Memory B cell (primary cell): ENCODE results near the gene KREMEN1.

ENCODE experiments used
- ATAC-seq: fragments of 150-1000 bp; cut with Tn5 transposase; 2 replicates; pipeline ENCODE4 v1.10.0; 2021; ENCODE audit warnings: low read depth, mild to moderate bottlenecking, moderate library complexity
- DNase-seq, 2 donors: peaks; one replicate each; pipeline ENCODE4 v3.0.0; 2022; ENCODE audit warnings: low spot score in 2 of 2
- H3K27ac Mint-ChIP-seq: one replicate; pipeline ENCODE4 v1.8.0; 2022; ENCODE audit warnings: mild to moderate bottlenecking, moderate library complexity, mixed read lengths
- H3K27me3 Mint-ChIP-seq: one replicate; pipeline ENCODE4 v1.8.0; 2022; ENCODE audit warnings: mixed read lengths
- H3K36me3 Mint-ChIP-seq: one replicate; pipeline ENCODE4 v1.8.0; 2022; ENCODE audit warnings: mild to moderate bottlenecking, mixed read lengths
- H3K4me1 Mint-ChIP-seq: one replicate; pipeline ENCODE4 v1.8.0; 2022; ENCODE audit warnings: mixed read lengths
- H3K4me3 Mint-ChIP-seq: one replicate; pipeline ENCODE4 v1.8.0; 2022; ENCODE audit warnings: mild to moderate bottlenecking, moderate library complexity, mixed read lengths
- H3K9me3 Mint-ChIP-seq: one replicate; pipeline ENCODE4 v1.8.0; 2022; ENCODE audit warnings: mixed read lengths

KREMEN1 gene

GRCh38 chr22:29146091-29146560 is 73.3 kb downstream of the KREMEN1 start:
- H3K36me3 Mint-ChIP-seq, result no peaks in the 10 kb centered on the region
- H3K4me1 Mint-ChIP-seq, result no peaks in the 10 kb centered on the region
- no peaks in the 10 kb centered on the region for H3K9me3 Mint-ChIP-seq
- no peak for DNase-seq
- peaks cover 5% of the 10 kb centered on the region for H3K27me3 Mint-ChIP-seq
- no peak for ATAC-seq
- H3K4me3 Mint-ChIP-seq, result no peak overlapping the region
- no peak overlapping the region for H3K27ac Mint-ChIP-seq

- Mint-ChIP-seq H3K4me3 (no peak overlapping the region), H3K27me3 (peaks cover 4% of the 10 kb centered on the region)
- ATAC-seq, result no peak
Measured at GRCh38 chr22:29146771-29147170, 73.9 kb downstream of the KREMEN1 start.

DNA sequence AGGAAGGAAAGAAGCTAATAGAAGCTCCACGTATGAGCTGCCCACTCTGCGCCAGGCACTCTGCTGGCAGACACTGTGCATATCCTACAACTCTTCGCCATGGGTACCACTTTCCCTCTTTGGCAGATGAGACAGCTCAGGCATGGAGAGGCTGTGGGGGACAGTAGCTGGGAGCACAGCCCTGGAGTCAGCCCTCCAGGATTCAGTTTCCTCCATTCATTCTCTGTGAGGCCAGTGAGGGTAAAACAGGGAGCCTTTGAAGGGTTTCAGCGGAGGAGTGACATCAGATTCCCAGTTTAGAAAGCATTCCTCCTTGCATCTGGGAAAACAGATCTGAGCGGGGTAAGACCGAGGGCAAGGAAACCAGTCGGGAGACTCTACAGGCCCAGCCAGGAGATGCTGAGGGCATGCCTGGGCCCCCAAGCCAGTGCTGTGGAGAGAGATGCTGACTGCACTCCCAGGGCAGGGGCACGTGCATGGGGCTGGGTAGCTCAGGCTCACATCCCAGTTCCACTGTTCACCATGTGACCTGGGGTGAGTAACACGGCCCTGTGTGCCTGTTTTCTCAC is 74.6 kb downstream of the KREMEN1 start:
- Mint-ChIP-seq H3K4me3 (no peak overlapping the region), H3K36me3 (no peaks in the 10 kb centered on the region), H3K27ac (no peak overlapping the region), H3K27me3 (peaks cover 7% of the 10 kb centered on the region), H3K4me1 (no peaks in the 10 kb centered on the region), H3K9me3 (no peaks in the 10 kb centered on the region)
- DNase-seq, result no peak
- no peak for ATAC-seq

More at GRCh38 chr22:29146771-29147170, 73.9 kb downstream of the KREMEN1 start:
- no peaks in the 10 kb centered on the region for H3K36me3 Mint-ChIP-seq
- no peaks in the 10 kb centered on the region for H3K9me3 Mint-ChIP-seq
- no peak for DNase-seq
- H3K27ac Mint-ChIP-seq, result no peak overlapping the region
- H3K4me1 Mint-ChIP-seq, result no peaks in the 10 kb centered on the region

DNA sequence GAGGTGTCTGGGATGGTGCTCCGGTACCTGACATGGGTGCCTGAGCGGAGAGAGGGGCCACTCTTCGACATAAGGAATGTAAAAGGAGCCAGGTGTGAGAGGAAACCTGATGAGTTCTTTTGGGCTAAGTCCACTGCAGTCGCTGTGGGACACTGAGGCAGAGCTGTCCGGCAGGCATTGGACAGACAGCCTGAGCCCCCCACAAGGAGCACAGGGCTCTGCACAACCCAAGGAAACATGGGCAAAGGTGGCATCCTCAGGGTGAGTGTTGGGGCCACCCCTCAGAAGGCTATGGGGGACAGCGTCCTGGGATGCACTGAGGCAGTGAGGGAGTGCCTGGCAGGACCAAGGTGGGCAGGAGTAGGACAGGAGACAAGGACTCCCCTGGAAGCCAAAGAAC is 75.2 kb downstream of the KREMEN1 start:
- H3K36me3 Mint-ChIP-seq, result no peaks in the 10 kb centered on the region
- H3K27ac Mint-ChIP-seq, result no peak overlapping the region
- no peaks in the 10 kb centered on the region for H3K9me3 Mint-ChIP-seq
- H3K4me1 Mint-ChIP-seq, result no peaks in the 10 kb centered on the region
- no peak overlapping the region for H3K4me3 Mint-ChIP-seq
- ATAC-seq (no peak), DNase-seq (no peak)
- peaks cover 8% of the 10 kb centered on the region for H3K27me3 Mint-ChIP-seq

- no peak overlapping the region for H3K27ac Mint-ChIP-seq
- ATAC-seq, result no peak
- no peaks in the 10 kb centered on the region for H3K9me3 Mint-ChIP-seq
- H3K27me3 Mint-ChIP-seq, result peaks cover 8% of the 10 kb centered on the region
- no peak overlapping the region for H3K4me3 Mint-ChIP-seq
- no peaks in the 10 kb centered on the region for H3K36me3 Mint-ChIP-seq
- no peak for DNase-seq
- no peaks in the 10 kb centered on the region for H3K4me1 Mint-ChIP-seq
Measured at GRCh38 chr22:29148826-29149225, 76.0 kb downstream of the KREMEN1 start.

GRCh38 chr22:29149841-29150555 is 77.2 kb downstream of the KREMEN1 start:
- DNase-seq, result no peak
- no peak for ATAC-seq
- no peaks in the 10 kb centered on the region for H3K36me3 Mint-ChIP-seq
- no peak overlapping the region for H3K4me3 Mint-ChIP-seq
- H3K27me3 Mint-ChIP-seq, result peaks cover 14% of the 10 kb centered on the region
- no peak overlapping the region for H3K27ac Mint-ChIP-seq
- H3K9me3 Mint-ChIP-seq, result no peaks in the 10 kb centered on the region
- H3K4me1 Mint-ChIP-seq, result peaks cover 4% of the 10 kb centered on the region

DNA sequence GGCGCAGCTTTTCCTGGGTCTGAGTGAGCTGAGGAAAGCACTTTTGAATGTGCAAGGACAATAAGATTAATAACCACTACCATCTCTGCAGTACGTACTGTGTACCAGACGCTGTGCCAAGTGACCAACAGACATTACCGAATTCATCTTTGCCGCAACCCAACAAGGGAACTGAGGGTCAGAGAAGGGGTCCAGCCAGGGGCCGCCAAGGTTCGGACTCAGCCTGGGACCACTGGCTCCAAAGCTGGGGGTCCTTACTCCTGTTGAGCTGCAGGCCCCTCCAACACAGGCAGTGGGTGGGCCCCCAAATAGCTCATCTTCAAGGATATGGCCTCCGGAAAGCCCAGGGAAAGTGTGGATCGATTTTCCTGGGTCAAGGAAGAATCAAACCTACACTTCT is 77.9 kb downstream of the KREMEN1 start:
- H3K27ac Mint-ChIP-seq, result no peak overlapping the region
- H3K4me1 Mint-ChIP-seq, result peaks cover 4% of the 10 kb centered on the region
- DNase-seq, result no peak
- no peak for ATAC-seq
- H3K4me3 Mint-ChIP-seq, result no peak overlapping the region
- no peaks in the 10 kb centered on the region for H3K9me3 Mint-ChIP-seq
- peaks cover 14% of the 10 kb centered on the region for H3K27me3 Mint-ChIP-seq
- H3K36me3 Mint-ChIP-seq, result no peaks in the 10 kb centered on the region

DNA sequence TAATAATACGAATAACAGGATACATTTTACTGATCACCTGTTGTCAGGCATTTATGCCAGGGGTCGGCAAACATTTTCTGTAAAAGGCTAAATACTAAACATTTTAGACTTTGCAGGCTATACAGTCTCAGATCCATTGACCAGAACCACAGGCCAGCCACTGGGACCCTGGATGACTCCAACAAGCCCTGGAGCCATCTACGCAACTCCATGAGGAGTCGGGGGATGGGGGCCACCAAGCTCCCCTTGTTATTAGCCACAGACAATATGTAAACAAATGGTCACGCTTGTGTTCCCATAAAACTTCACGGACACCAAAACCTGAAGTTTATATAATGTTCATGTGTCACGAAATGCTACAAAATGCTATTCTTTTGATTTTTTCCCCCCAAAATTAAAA is 78.5 kb downstream of the KREMEN1 start:
- ATAC-seq (no peak), DNase-seq (no peak)
- Mint-ChIP-seq H3K4me3 (no peak overlapping the region), H3K27ac (no peak overlapping the region), H3K27me3 (peaks cover 15% of the 10 kb centered on the region), H3K4me1 (peaks cover 4% of the 10 kb centered on the region), H3K36me3 (no peaks in the 10 kb centered on the region), H3K9me3 (no peaks in the 10 kb centered on the region)

DNA sequence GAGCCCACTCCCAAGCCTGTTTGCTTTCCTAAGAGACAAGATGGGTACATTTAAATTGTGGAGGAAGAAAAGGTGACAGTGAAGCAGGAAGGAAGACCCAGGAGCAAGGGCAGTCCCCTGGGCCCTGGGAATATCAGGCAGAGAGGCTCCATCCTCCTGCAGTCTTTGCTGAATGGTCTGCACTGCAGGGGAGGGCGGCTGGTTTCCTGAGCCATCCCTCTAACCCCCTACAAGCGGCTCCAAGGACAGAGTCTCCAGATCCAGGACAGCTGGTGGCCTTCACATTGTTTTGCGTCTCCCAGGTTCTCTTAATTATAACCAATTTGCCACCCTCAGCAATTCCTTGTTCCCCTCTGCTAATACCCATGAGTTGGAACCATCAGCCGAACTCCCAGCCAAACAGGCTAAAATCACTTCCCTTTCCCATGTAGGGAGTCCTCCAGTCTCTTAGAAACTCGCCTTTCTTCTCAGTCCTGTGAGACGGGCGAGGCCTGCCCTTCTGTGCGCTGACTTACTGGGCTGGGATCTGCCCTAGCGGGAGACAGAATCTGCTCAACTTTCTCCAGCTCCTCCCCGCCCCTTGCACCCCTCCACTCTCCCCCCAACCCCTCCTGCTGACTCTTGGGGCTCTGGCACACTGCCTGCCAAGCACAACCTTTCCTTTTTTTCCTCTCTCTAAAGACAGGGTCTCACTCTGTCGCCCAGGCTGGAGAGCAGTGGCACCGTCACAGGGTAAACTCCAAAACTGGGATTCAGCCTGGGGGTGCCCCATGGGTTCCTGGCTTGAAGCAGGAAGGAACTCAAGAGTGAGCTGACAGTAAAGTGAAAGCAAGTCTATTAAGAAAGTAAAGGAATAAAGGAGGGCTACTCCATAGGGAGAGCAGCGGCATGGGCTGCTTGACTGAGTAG is 79.5 kb downstream of the KREMEN1 start:
- ATAC-seq (no peak), DNase-seq (no peak)
- peaks cover 4% of the 10 kb centered on the region for H3K4me1 Mint-ChIP-seq
- no peak overlapping the region for H3K27ac Mint-ChIP-seq
- no peak overlapping the region for H3K4me3 Mint-ChIP-seq
- H3K9me3 Mint-ChIP-seq, result no peaks in the 10 kb centered on the region
- H3K36me3 Mint-ChIP-seq, result no peaks in the 10 kb centered on the region
- H3K27me3 Mint-ChIP-seq, result peaks cover 13% of the 10 kb centered on the region

- Mint-ChIP-seq H3K9me3 (no peaks in the 10 kb centered on the region), H3K36me3 (no peaks in the 10 kb centered on the region), H3K4me1 (peaks cover 4% of the 10 kb centered on the region), H3K4me3 (no peak overlapping the region), H3K27me3 (peaks cover 15% of the 10 kb centered on the region), H3K27ac (no peak overlapping the region)
- no peak for ATAC-seq
- no peak for DNase-seq
Measured at GRCh38 chr22:29152954-29153719, 80.3 kb downstream of the KREMEN1 start.

DNA sequence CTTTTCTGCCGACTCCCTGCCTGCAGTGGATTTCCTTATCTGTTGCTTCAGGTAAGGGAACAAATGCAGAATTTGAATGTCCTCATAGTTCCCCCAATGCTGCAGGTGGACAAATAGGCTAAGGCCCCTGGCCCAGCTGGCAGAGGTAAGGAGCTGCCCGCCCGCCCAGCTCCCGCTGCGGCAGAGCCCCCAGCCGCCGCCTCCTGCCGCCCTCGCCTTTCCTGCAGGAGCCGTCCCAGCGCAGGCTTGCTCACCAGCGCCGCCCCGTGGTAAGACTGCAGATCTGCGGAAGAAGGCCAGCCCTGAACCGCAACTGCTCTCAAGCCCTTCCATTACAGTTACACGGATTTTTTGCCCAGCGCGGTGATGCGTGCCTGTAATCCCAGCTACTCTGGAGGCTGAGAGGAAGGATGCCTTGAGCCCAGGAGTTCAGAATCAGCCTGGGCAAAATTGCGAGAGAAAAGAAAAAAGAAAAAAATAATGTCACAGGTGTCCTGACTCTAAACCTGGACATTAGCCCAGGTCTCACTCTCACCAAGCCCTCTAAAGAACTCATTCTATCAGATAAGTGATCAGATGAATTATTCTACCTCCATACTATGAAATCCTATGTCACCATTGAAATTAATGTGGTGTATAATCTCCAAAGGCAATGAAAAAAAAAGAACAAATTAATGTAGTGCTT is 81.7 kb downstream of the KREMEN1 start:
- H3K27me3 Mint-ChIP-seq, result peaks cover 15% of the 10 kb centered on the region
- H3K36me3 Mint-ChIP-seq, result no peaks in the 10 kb centered on the region
- peaks cover 4% of the 10 kb centered on the region for H3K4me1 Mint-ChIP-seq
- DNase-seq (peak in 1 of 2 donors; percentile 37), ATAC-seq (no peak)
- H3K4me3 Mint-ChIP-seq, result no peak overlapping the region
- H3K9me3 Mint-ChIP-seq, result no peaks in the 10 kb centered on the region
- H3K27ac Mint-ChIP-seq, result no peak overlapping the region

DNA sequence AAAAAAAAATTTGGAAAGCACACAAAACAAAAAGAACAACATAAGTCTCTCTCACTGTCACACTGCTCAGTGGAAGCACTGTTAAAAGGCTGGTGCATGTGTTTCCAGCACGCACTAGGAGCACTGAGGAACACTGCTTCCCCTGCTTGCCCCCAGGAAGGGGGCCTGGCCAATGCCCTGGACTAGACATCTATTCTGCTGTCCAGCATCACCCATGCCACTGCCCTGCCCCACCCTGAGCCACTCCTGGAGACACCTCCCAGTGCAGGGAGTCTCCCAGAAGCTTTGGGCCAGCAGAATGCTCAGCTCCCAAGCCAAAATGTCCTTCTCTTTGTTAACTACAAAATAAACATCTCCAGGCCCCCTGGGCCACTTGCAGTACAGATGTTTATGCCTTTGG is 83.1 kb downstream of the KREMEN1 start:
- Mint-ChIP-seq H3K4me3 (no peak overlapping the region), H3K27ac (no peak overlapping the region), H3K27me3 (peaks cover 23% of the 10 kb centered on the region), H3K4me1 (peaks cover 4% of the 10 kb centered on the region), H3K36me3 (no peaks in the 10 kb centered on the region), H3K9me3 (no peaks in the 10 kb centered on the region)
- DNase-seq (no peak), ATAC-seq (no peak)

DNA sequence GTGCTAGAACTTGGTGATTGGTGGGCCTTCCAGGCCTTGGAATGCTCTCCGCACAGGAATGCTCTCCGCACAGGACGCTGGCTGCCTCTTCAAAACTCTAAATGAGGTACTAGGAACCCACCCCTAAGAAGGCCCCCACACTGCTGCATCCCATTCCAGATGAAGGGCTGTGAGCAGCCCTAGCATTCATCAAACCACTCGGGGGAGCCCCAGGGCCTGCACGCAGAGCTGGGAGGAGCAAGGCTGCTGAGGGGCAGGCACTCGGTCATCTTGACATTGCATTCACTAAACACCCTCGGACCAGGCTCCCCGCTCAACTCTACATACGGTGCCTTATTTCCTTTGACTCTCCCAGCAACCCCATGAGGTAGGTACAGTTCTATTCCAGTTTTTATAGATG is 83.7 kb downstream of the KREMEN1 start:
- H3K36me3 Mint-ChIP-seq, result no peaks in the 10 kb centered on the region
- peaks cover 23% of the 10 kb centered on the region for H3K27me3 Mint-ChIP-seq

More for the DNA sequence above, 83.7 kb downstream of the KREMEN1 start:
- ATAC-seq (no peak), DNase-seq (no peak)
- no peak overlapping the region for H3K4me3 Mint-ChIP-seq
- H3K4me1 Mint-ChIP-seq, result peaks cover 4% of the 10 kb centered on the region
- H3K27ac Mint-ChIP-seq, result no peak overlapping the region
- no peaks in the 10 kb centered on the region for H3K9me3 Mint-ChIP-seq
